ENCODE measurements around the gene FAF1.

DNA sequence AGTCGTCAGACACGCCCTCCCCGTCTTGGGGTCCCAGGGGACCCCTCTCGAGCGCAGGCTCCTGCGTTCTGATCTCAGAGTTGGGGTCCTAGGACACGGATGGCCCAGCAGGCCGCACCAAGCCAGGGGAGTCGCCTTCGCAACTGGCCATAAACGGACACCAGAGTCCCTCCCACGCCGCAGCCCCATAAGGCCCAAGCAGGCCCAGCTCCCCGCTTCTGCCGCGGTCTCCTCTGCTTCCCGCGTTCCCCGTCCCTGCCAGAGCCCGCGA is 537.5 kb downstream of the FAF1 start:
- TF ChIP-seq, protein P1, sequence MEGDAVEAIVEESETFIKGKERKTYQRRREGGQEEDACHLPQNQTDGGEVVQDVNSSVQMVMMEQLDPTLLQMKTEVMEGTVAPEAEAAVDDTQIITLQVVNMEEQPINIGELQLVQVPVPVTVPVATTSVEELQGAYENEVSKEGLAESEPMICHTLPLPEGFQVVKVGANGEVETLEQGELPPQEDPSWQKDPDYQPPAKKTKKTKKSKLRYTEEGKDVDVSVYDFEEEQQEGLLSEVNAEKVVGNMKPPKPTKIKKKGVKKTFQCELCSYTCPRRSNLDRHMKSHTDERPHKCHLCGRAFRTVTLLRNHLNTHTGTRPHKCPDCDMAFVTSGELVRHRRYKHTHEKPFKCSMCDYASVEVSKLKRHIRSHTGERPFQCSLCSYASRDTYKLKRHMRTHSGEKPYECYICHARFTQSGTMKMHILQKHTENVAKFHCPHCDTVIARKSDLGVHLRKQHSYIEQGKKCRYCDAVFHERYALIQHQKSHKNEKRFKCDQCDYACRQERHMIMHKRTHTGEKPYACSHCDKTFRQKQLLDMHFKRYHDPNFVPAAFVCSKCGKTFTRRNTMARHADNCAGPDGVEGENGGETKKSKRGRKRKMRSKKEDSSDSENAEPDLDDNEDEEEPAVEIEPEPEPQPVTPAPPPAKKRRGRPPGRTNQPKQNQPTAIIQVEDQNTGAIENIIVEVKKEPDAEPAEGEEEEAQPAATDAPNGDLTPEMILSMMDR (conservative IDR thresholded peaks at IDR 0.05 in 1 of 2, IDR thresholded peaks at IDR 0.05 in 1 of 2; ENCODE audit: low read depth in 1 of 2, low read length in 2 of 2), result no peak
- peak; percentile 80 for TF ChIP-seq EZH2 (IDR thresholded peaks at IDR 0.05; ENCODE audit: low read length, missing control alignments)
